Renal pelvis (tissue), 4 donors: Measurements from ENCODE around the gene REEP6. TPM values are rescaled to one million over a fixed set of nuclear protein-coding genes. Genes with fewer than 3 reads are reported as not detected.
"Not testable (repeated sequence)": the region's sequence is repeated elsewhere in the genome, so short reads cannot be mapped to it uniquely, and the experiment has no call there.

Source experiments
- DNase-seq: peaks from one replicate; pipeline ENCODE4 v3.0.0-alpha.2; 2013
- polyA plus RNA-seq, 3 donors: library from polyadenylated mRNA; unstranded; fragments of 120-200 nt; gene quantifications; one replicate each; pipeline ENCODE4 v1.2.1, GENCODE V29; 2013; ENCODE audit not compliant: insufficient read length in 3 of 3

Gene REEP6
- polyA plus RNA-seq, 3 donors: 24.2 to 33.2 (median 26.3) TPM

GRCh38 chr19:1520203-1520780 lies 29.3 kb downstream of the REEP6 start:
- no peak for DNase-seq

- no peak for DNase-seq
Observed at GRCh38 chr19:1521636-1522035, 30.7 kb downstream of the REEP6 start.

- no peak for DNase-seq
Observed at GRCh38 chr19:1522061-1522460, 31.1 kb downstream of the REEP6 start.

GRCh38 chr19:1522838-1523237 lies 31.9 kb downstream of the REEP6 start:
- no peak for DNase-seq

GRCh38 chr19:1523412-1524286 lies 32.7 kb downstream of the REEP6 start, which contains the start of gene PLK5:
TSS of gene PLK5 (plus strand) at chr19:1524077. CDS start at chr19:1526997, 2,920 bp downstream.
- DNase-seq: no peak

- DNase-seq: no peak
Observed at GRCh38 chr19:1524287-1524971, 33.4 kb downstream of the REEP6 start.

GRCh38 chr19:1524972-1525325 lies 34.0 kb downstream of the REEP6 start:
- DNase-seq: no peak

GRCh38 chr19:1525343-1525742 lies 34.4 kb downstream of the REEP6 start:
- DNase-seq: no peak

- DNase-seq: no peak
Observed at GRCh38 chr19:1526066-1526778, 35.2 kb downstream of the REEP6 start.

- no peak for DNase-seq
Observed at GRCh38 chr19:1526979-1527649, 36.1 kb downstream of the REEP6 start.

GRCh38 chr19:1527650-1528309 lies 36.8 kb downstream of the REEP6 start:
- DNase-seq: no peak

GRCh38 chr19:1528596-1529429 lies 37.8 kb downstream of the REEP6 start:
- no peak for DNase-seq

GRCh38 chr19:1529430-1529816 lies 38.4 kb downstream of the REEP6 start:
- DNase-seq: no peak

GRCh38 chr19:1530856-1531255 lies 39.9 kb downstream of the REEP6 start:
- DNase-seq: not testable (repeated sequence)

GRCh38 chr19:1531587-1531986 lies 40.6 kb downstream of the REEP6 start:
- no peak for DNase-seq

- DNase-seq: no peak
Observed at GRCh38 chr19:1532003-1532402, 41.0 kb downstream of the REEP6 start.

GRCh38 chr19:1533510-1534150 lies 42.6 kb downstream of the REEP6 start:
- DNase-seq: no peak

- no peak for DNase-seq
Observed at GRCh38 chr19:1534972-1535371, 44.0 kb downstream of the REEP6 start.

GRCh38 chr19:1535699-1536098 lies 44.7 kb downstream of the REEP6 start:
- not testable (repeated sequence) for DNase-seq

GRCh38 chr19:1538978-1539377 lies 48.0 kb downstream of the REEP6 start:
- DNase-seq: no peak
